Endodermal cell (in vitro differentiated cells): Measurements from ENCODE around the gene ATP6V1A. TPM values are rescaled to one million over a fixed set of nuclear protein-coding genes. Genes with fewer than 3 reads are reported as not detected.
A peak's percentile ranks its signal among the peaks of the same experiment; 100 is the strongest.

ENCODE experiments used
- DNase-seq: peaks from one replicate; pipeline ENCODE4 v3.0.0-alpha.2; 2017
- H3K27ac ChIP-seq: 2 replicates; pipeline ENCODE4 v1.5.1; 2013; ENCODE audit warnings: mild to moderate bottlenecking, low read depth, low read length, moderate library complexity
- H3K27me3 ChIP-seq: 2 replicates; pipeline ENCODE4 v1.6.1; 2013; ENCODE audit warnings: mild to moderate bottlenecking, low read length, moderate library complexity; ENCODE audit not compliant: insufficient read depth, control insufficient read depth, poor library complexity, severe bottlenecking
- H3K36me3 ChIP-seq: 2 replicates; pipeline ENCODE4 v1.7.0; 2013; ENCODE audit warnings: mild to moderate bottlenecking, low read length, moderate library complexity; ENCODE audit not compliant: control insufficient read depth, insufficient read depth
- H3K4me1 ChIP-seq: one replicate; pipeline ENCODE4 v1.7.0; 2013; ENCODE audit warnings: low read length; ENCODE audit not compliant: control insufficient read depth, insufficient read depth
- H3K4me3 ChIP-seq: 2 replicates; pipeline ENCODE4 v1.5.1; 2013; ENCODE audit warnings: mild to moderate bottlenecking, low read length, moderate library complexity
- H3K9ac ChIP-seq: 2 replicates; pipeline ENCODE4 v1.6.1; 2013; ENCODE audit warnings: mild to moderate bottlenecking, low read length, moderate library complexity; ENCODE audit not compliant: poor library complexity, severe bottlenecking; ENCODE audit errors: extremely low read depth
- H3K9me3 ChIP-seq: 2 replicates; pipeline ENCODE4 v1.6.1; 2013; ENCODE audit warnings: mild to moderate bottlenecking, low read length, moderate library complexity; ENCODE audit not compliant: control insufficient read depth
- H3K27ac Mint-ChIP-seq: 2 replicates; pipeline ENCODE4 v1.8.0; 2020; ENCODE audit warnings: mixed read lengths
- H3K27me3 Mint-ChIP-seq: 2 replicates; pipeline ENCODE4 v1.8.0; 2021; ENCODE audit warnings: mild to moderate bottlenecking, mixed read lengths; ENCODE audit not compliant: insufficient read depth
- H3K36me3 Mint-ChIP-seq: 2 replicates; pipeline ENCODE4 v1.8.0; 2020; ENCODE audit warnings: low read depth, mixed read lengths
- H3K4me1 Mint-ChIP-seq: 2 replicates; pipeline ENCODE4 v1.8.0; 2020; ENCODE audit warnings: mixed read lengths
- H3K4me3 Mint-ChIP-seq: 2 replicates; pipeline ENCODE4 v1.8.0; 2020; ENCODE audit warnings: mild to moderate bottlenecking, moderate library complexity, mixed read lengths
- H3K9me3 Mint-ChIP-seq: 2 replicates; pipeline ENCODE4 v1.8.0; 2020; ENCODE audit warnings: mild to moderate bottlenecking, mixed read lengths
- CTCF ChIP-seq: fragments of 200-600 bp; sonication (generic); conservative IDR thresholded peaks from 2 replicates; pipeline ENCODE4 v1.5.0; 2021; ENCODE audit warnings: antibody characterized with exemption, mild to moderate bottlenecking
- WGBS, 2 experiments: methylation state at CpG; one replicate each; pipeline versions ENCODE4 v1.1.5 to v1.1.7; 2013; ENCODE audit warnings: missing lambda C conversion rate in 2 of 2, mixed read lengths in 1 of 2; ENCODE audit not compliant: insufficient coverage in 1 of 2, insufficient read length in 1 of 2; 5-methylcytosine and 5-hydroxymethylcytosine counted together
- total RNA-seq, 2 donors: library from RNA; stranded (reverse); fragmentation: NEBNext Ultra II Directional in 1 of 2; extraction: Animal tissue kit (Norgen Biotek cat#: 25700) in 1 of 2; gene quantifications; 2 replicates in 1 of 2; 3 replicates in 1 of 2; pipeline ENCODE4 v1.2.1, GENCODE V29; 2021

ATP6V1A gene
- total RNA-seq, 2 donors from 2014 or later = 58.4 to 63.4 TPM

DNA sequence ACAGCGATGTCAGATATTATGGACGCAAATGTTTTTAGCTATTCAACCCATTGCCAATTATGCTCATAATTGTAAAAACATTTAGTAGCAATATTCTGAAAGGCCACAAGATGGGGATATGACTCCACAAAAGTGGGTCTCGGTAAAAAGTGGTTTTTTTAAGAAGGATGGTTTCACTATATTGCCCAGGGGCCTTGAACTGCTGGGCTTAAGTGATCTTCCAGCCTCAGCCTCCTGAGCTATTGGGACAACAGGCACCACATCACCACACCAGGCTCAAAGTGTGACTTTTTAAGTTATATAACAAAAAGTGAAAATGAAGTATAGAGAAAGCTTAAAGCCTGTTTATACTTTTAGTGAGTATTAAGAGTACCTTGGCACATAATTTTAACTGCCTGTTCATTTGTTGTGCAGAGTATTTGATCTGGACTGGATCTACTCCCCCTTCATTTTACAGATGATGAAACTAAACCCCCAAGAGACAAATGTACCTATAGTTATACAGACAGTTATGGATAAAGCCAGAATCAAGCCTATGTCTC is 10.2 kb upstream of the ATP6V1A start:
- Histone ChIP-seq H3K9ac (no peak overlapping the region), H3K27me3 (no peaks in the 10 kb centered on the region), H3K4me3 (no peak overlapping the region), H3K27ac (no peak overlapping the region), H3K9me3 (no peaks in the 10 kb centered on the region), H3K36me3 (no peaks in the 10 kb centered on the region), H3K4me1 (no peaks in the 10 kb centered on the region)
- H3K9me3 Mint-ChIP-seq = no peaks in the 10 kb centered on the region
- no peaks in the 10 kb centered on the region for H3K27me3 Mint-ChIP-seq
- peaks cover 7% of the 10 kb centered on the region for H3K36me3 Mint-ChIP-seq
- H3K4me1 Mint-ChIP-seq = peaks cover 19% of the 10 kb centered on the region
- H3K27ac Mint-ChIP-seq = peak overlapping the region; percentile 38
- TF ChIP-seq CTCF = peak; percentile 72
- WGBS, 2 experiments = 78 to 100% methylated on average over 2 to 3 of the region's 3 CpGs
- DNase-seq = peak; percentile 55
- no peak overlapping the region for H3K4me3 Mint-ChIP-seq

DNA sequence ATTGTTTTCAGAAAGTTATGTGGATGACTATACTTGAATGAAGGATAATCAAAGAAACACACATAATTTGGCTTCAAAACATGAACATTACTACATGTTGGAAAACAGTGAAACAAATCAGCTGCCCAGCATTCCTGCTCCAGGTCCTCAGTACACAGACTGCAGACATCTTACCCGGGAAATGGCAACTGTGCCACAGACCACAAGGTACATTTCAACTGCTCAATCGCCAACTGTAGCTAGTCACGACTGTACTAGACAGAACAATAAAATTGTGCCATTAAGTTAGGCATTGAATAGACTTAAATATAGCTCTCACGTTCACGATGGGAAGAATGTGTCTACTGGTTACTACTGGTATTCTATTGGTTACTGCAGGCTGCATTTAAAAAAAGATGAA is 5.7 kb upstream of the ATP6V1A start:
- Histone ChIP-seq H3K27me3 (no peaks in the 10 kb centered on the region), H3K4me1 (peaks cover 6% of the 10 kb centered on the region), H3K4me3 (no peak overlapping the region), H3K27ac (no peak overlapping the region), H3K9me3 (no peaks in the 10 kb centered on the region), H3K36me3 (no peaks in the 10 kb centered on the region), H3K9ac (no peak overlapping the region)
- Mint-ChIP-seq H3K27me3 (no peaks in the 10 kb centered on the region), H3K4me1 (peaks cover 31% of the 10 kb centered on the region), H3K4me3 (no peak overlapping the region), H3K9me3 (no peaks in the 10 kb centered on the region), H3K27ac (no peak overlapping the region), H3K36me3 (no peaks in the 10 kb centered on the region)
- DNase-seq = no peak
- no peak for TF ChIP-seq CTCF
- 90 to 100% methylated on average over 1 to 5 of the region's 5 CpGs for WGBS, 2 experiments

DNA sequence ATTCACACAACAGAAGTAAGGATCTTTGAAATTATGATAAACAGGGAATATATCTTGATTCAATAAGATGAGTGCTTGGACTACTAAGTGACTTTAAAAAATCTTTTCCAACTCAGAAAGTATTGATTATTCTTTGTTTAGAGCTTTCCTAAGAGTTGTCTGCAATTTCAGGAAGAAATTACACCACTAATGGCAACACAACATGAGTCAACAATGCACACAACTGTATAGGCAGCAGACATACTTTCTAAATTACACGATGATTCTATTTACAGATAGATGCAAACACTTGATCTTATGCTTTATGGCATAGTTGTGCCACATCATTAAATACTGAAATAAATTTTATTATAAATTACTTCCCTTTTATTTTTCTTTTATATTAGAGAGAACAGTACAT is 5.2 kb upstream of the ATP6V1A start:
- no peak overlapping the region for H3K27ac Mint-ChIP-seq
- no peak overlapping the region for H3K27ac ChIP-seq
- no peak for TF ChIP-seq CTCF

More for the DNA sequence above, 5.2 kb upstream of the ATP6V1A start:
- Histone ChIP-seq H3K36me3 (no peaks in the 10 kb centered on the region), H3K4me1 (peaks cover 6% of the 10 kb centered on the region), H3K4me3 (no peak overlapping the region), H3K9me3 (no peaks in the 10 kb centered on the region), H3K27me3 (no peaks in the 10 kb centered on the region), H3K9ac (no peak overlapping the region)
- peaks cover 28% of the 10 kb centered on the region for H3K4me1 Mint-ChIP-seq
- H3K9me3 Mint-ChIP-seq = no peaks in the 10 kb centered on the region
- 86% methylated on average over 1 of the region's 1 CpG; no CpG with 5 or more reads in 1 of the 2 experiments for WGBS, 2 experiments
- H3K27me3 Mint-ChIP-seq = no peaks in the 10 kb centered on the region
- no peak overlapping the region for H3K4me3 Mint-ChIP-seq
- DNase-seq = no peak
- no peaks in the 10 kb centered on the region for H3K36me3 Mint-ChIP-seq
